Measurements from ENCODE around the gene SUN3.

The SUN3 gene

DNA sequence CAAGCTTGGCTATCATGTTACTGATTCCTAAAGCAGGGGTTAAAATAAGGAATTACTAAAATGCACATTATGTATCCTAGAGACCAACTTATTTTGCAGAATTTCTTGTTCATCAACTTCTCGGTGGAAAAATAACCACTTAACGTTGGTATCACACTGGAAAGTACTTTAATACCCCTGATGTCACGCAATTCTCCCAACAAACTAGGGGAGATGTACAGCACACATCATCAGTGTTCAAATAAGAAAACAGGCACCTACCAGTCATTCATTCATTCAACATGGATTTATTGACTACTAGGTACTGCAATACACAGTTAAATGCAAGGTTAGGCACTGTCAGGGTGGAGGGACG, 50.1 kb downstream of the SUN3 start:
- Histone ChIP-seq H3K9ac (ENCODE audit: low read depth, low read length) (peak overlapping the region; percentile 58; the same call in 1 of the 2 replicates), H3K27ac (ENCODE audit: low read depth, low read length) (peak overlapping the region; percentile 98), H3K36me3 (ENCODE audit: insufficient read depth, low read length) (peaks cover 47% of the 10 kb centered on the region), H3K27me3 (ENCODE audit: insufficient read depth, low read length) (no peaks in the 10 kb centered on the region), H3K4me1 (ENCODE audit: insufficient read depth, low read length) (peaks cover 5% of the 10 kb centered on the region; the same call in 1 of the 2 replicates), H3K4me3 (ENCODE audit: low read length) (peak overlapping the region; percentile 65), H3K9me3 (ENCODE audit: insufficient read depth, low read depth, low read length) (no peaks in the 10 kb centered on the region)
- 27% methylated on average over 4 of the region's 4 CpGs for WGBS

DNA sequence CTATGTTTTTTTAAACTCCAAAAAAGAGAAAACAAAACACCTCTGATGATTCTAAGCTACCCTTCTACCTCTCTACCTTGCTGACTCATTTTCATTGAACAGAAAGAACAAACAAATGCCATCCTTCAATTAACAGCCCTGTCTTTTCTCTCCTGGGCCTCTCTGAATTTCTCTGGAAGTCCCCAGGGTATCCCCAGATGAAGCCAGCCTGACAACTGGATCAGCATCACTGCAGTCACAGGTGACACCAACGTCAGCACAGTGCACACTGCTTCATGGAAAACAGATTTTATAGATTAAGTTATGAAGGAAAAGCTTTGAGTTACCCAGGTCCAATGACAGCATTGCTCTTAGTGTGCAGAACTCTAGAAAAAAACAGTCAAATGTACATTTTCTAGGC, 55.2 kb downstream of the SUN3 start:
- H3K4me3 ChIP-seq (ENCODE audit: low read length): no peak overlapping the region
- peaks cover 9% of the 10 kb centered on the region; the same call in 1 of the 2 replicates for H3K4me1 ChIP-seq (ENCODE audit: insufficient read depth, low read length)
- 90% methylated on average over 1 of the region's 1 CpG for WGBS
- no peak overlapping the region for H3K9ac ChIP-seq (ENCODE audit: low read depth, low read length)
- peaks cover 83% of the 10 kb centered on the region for H3K36me3 ChIP-seq (ENCODE audit: insufficient read depth, low read length)
- no peaks in the 10 kb centered on the region for H3K27me3 ChIP-seq (ENCODE audit: insufficient read depth, low read length)
- no peaks in the 10 kb centered on the region for H3K9me3 ChIP-seq (ENCODE audit: insufficient read depth, low read depth, low read length)
- no peak overlapping the region for H3K27ac ChIP-seq (ENCODE audit: low read depth, low read length)

DNA sequence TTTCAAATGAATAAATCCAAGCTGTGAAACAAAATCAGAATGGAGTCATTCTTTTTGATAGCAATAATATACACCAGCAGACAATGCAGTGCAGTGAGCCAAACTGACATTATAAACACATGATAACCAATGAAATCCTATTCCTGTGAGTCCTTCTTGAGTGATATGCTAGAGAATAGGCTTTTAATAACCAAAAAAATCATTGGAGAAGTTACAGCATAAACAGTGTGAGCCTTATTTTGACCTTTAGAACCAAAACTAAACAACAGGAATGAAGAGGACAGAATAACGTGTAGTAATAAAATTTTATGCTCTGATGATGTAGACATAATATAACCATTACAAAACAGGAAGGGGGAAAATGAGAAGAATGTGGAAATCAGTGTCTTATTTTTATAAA, 58.1 kb downstream of the SUN3 start:
- Histone ChIP-seq H3K27ac (ENCODE audit: low read depth, low read length) (no peak overlapping the region), H3K27me3 (ENCODE audit: insufficient read depth, low read length) (no peaks in the 10 kb centered on the region), H3K9ac (ENCODE audit: low read depth, low read length) (no peak overlapping the region), H3K4me3 (ENCODE audit: low read length) (no peak overlapping the region), H3K9me3 (ENCODE audit: insufficient read depth, low read depth, low read length) (no peaks in the 10 kb centered on the region), H3K4me1 (ENCODE audit: insufficient read depth, low read length) (peaks cover 4% of the 10 kb centered on the region; the same call in 1 of the 2 replicates), H3K36me3 (ENCODE audit: insufficient read depth, low read length) (peaks cover 85% of the 10 kb centered on the region)
- no CpG with 5 or more reads among the region's 1 CpG for WGBS

GRCh38 chr7:47968847-47969774, 59.8 kb downstream of the SUN3 start:
- WGBS: 66% methylated on average over 5 of the region's 5 CpGs
- Histone ChIP-seq H3K9ac (ENCODE audit: low read depth, low read length) (no peak overlapping the region), H3K27ac (ENCODE audit: low read depth, low read length) (no peak overlapping the region), H3K4me3 (ENCODE audit: low read length) (no peak overlapping the region), H3K27me3 (ENCODE audit: insufficient read depth, low read length) (no peaks in the 10 kb centered on the region), H3K4me1 (ENCODE audit: insufficient read depth, low read length) (peaks cover 4% of the 10 kb centered on the region; the same call in 1 of the 2 replicates), H3K9me3 (ENCODE audit: insufficient read depth, low read depth, low read length) (no peaks in the 10 kb centered on the region), H3K36me3 (ENCODE audit: insufficient read depth, low read length) (peaks cover 86% of the 10 kb centered on the region)

DNA sequence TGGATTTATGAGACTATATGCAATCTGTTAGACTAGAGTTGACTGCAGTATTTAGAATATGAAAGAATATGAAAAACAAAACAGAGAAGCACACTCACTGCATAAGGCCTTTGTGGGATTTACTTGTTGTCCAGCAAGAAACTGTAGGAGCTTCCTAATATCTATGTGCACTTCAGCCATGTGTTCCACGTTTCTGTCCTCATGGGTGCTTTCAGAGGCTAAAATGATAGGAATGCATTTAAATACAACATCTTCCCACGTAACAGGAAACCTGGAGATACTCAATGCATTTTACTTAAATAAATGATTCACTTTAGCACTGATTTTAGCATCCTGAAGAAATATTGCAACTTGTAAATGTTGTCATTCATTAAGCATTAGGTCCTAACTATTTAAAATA, 61.2 kb downstream of the SUN3 start:
- H3K9ac ChIP-seq (ENCODE audit: low read depth, low read length): no peak overlapping the region
- 100% methylated on average over 2 of the region's 2 CpGs for WGBS
- H3K4me3 ChIP-seq (ENCODE audit: low read length): no peak overlapping the region
- H3K27me3 ChIP-seq (ENCODE audit: insufficient read depth, low read length): no peaks in the 10 kb centered on the region
- no peak overlapping the region for H3K27ac ChIP-seq (ENCODE audit: low read depth, low read length)
- peaks cover 4% of the 10 kb centered on the region; the same call in 1 of the 2 replicates for H3K4me1 ChIP-seq (ENCODE audit: insufficient read depth, low read length)
- H3K36me3 ChIP-seq (ENCODE audit: insufficient read depth, low read length): peaks cover 86% of the 10 kb centered on the region
- H3K9me3 ChIP-seq (ENCODE audit: insufficient read depth, low read depth, low read length): no peaks in the 10 kb centered on the region

DNA sequence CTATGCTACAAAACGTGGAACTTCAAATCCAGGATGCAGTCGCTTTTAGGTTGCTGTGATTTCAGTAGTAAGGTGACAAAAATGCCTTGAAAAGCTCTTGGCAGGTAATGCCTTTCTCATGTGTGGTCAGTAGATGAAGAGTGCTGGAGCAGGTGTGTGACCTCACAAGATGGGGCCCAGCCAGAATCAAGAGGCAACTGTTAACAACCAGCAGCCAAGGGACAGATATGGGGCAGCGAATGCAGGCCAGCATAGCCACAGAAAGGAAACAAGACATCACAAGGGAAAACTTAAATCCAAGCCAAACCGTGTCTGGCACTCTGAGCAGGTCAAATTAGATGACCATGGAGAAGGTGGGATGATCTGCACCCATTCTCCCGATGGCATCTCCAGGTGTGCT, 61.8 kb downstream of the SUN3 start:
- H3K4me3 ChIP-seq (ENCODE audit: low read length): no peak overlapping the region
- no peaks in the 10 kb centered on the region for H3K27me3 ChIP-seq (ENCODE audit: insufficient read depth, low read length)
- H3K9me3 ChIP-seq (ENCODE audit: insufficient read depth, low read depth, low read length): no peaks in the 10 kb centered on the region
- no peak overlapping the region for H3K27ac ChIP-seq (ENCODE audit: low read depth, low read length)
- H3K4me1 ChIP-seq (ENCODE audit: insufficient read depth, low read length): peaks cover 4% of the 10 kb centered on the region; the same call in 1 of the 2 replicates
- H3K36me3 ChIP-seq (ENCODE audit: insufficient read depth, low read length): peaks cover 86% of the 10 kb centered on the region
- H3K9ac ChIP-seq (ENCODE audit: low read depth, low read length): no peak overlapping the region
- WGBS: 92% methylated on average over 5 of the region's 5 CpGs

DNA sequence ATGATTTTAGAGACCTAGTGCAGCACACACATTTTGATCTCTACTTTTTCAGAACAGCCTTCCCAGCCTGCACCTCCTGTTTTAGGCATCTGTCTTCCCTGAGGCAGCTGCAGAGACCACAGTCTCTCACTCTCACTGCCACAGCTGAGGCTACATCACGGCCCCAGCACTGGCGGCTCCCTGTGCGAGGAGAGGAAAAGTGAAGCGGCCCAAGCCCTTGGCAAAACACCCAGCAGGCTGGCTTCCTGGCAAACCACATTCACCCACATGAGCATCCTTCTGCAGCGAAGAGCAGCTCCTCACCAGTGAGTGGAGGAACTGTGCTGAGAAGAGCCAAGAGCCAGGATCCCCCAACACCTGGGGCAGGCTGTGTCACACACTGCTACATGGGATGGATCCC, 63.5 kb downstream of the SUN3 start:
- H3K4me1 ChIP-seq (ENCODE audit: insufficient read depth, low read length): peaks cover 4% of the 10 kb centered on the region; the same call in 1 of the 2 replicates
- no peak overlapping the region for H3K9ac ChIP-seq (ENCODE audit: low read depth, low read length)

GRCh38 chr7:47962262-47962661, 66.6 kb downstream of the SUN3 start:
- H3K9ac ChIP-seq (ENCODE audit: low read depth, low read length): no peak overlapping the region
- 85% methylated on average over 3 of the region's 3 CpGs for WGBS
- H3K4me1 ChIP-seq (ENCODE audit: insufficient read depth, low read length): no peaks in the 10 kb centered on the region
- H3K9me3 ChIP-seq (ENCODE audit: insufficient read depth, low read depth, low read length): peaks cover 3% of the 10 kb centered on the region; the same call in 1 of the 2 replicates
- H3K36me3 ChIP-seq (ENCODE audit: insufficient read depth, low read length): peaks cover 77% of the 10 kb centered on the region
- no peak overlapping the region for H3K27ac ChIP-seq (ENCODE audit: low read depth, low read length)
- H3K27me3 ChIP-seq (ENCODE audit: insufficient read depth, low read length): no peaks in the 10 kb centered on the region
- H3K4me3 ChIP-seq (ENCODE audit: low read length): no peak overlapping the region

More for the DNA sequence above, 63.5 kb downstream of the SUN3 start:
- Histone ChIP-seq H3K27ac (ENCODE audit: low read depth, low read length) (no peak overlapping the region), H3K27me3 (ENCODE audit: insufficient read depth, low read length) (no peaks in the 10 kb centered on the region), H3K9me3 (ENCODE audit: insufficient read depth, low read depth, low read length) (peaks cover 3% of the 10 kb centered on the region; the same call in 1 of the 2 replicates), H3K4me3 (ENCODE audit: low read length) (no peak overlapping the region), H3K36me3 (ENCODE audit: insufficient read depth, low read length) (peaks cover 86% of the 10 kb centered on the region)
- WGBS: 98% methylated on average over 5 of the region's 5 CpGs

DNA sequence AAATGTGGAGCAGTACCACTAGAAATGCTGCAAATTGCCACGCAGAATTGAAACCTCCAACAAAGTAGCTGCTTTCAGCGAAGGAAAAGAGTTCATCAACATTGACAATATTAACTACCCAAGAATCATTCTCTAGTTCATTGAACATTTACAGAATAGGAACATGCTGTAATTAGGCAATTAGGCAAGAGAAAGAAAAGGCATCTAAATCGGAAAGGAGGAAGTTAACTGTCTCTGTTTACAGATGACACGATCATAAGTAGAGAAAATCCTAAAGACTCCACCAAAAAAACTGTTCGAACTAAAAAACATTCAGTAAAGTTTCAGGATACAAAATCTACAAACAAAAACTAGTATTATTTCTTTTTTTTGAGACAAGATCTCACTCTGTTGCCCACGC, 71.8 kb downstream of the SUN3 start:
- Histone ChIP-seq H3K27ac (ENCODE audit: low read depth, low read length) (no peak overlapping the region), H3K4me3 (ENCODE audit: low read length) (no peak overlapping the region), H3K36me3 (ENCODE audit: insufficient read depth, low read length) (peaks cover 42% of the 10 kb centered on the region), H3K9me3 (ENCODE audit: insufficient read depth, low read depth, low read length) (peaks cover 3% of the 10 kb centered on the region; the same call in 1 of the 2 replicates), H3K4me1 (ENCODE audit: insufficient read depth, low read length) (no peaks in the 10 kb centered on the region), H3K27me3 (ENCODE audit: insufficient read depth, low read length) (no peaks in the 10 kb centered on the region), H3K9ac (ENCODE audit: low read depth, low read length) (no peak overlapping the region)
- WGBS: 76% methylated on average over 6 of the region's 6 CpGs

DNA sequence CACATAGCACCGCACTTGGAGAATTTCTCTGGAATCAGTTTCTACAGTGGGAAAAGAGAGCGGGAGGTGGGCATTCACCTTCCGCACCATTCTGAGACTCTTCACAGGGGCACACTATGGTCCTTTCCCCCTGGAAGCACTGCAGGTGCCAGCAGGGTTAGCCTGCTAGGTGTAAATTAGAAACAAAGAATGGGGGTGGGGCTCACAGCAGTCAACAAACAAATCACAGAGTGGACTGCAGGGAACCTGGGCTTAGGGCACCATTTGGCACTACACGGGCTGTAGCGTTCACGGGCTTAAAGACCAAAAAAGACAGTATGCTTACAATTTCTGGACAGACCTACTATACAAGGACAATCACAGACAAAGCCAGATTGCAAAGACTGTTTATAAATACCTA, 72.7 kb downstream of the SUN3 start:
- Histone ChIP-seq H3K36me3 (ENCODE audit: insufficient read depth, low read length) (peaks cover 33% of the 10 kb centered on the region), H3K4me1 (ENCODE audit: insufficient read depth, low read length) (peaks cover 9% of the 10 kb centered on the region), H3K27me3 (ENCODE audit: insufficient read depth, low read length) (no peaks in the 10 kb centered on the region), H3K9me3 (ENCODE audit: insufficient read depth, low read depth, low read length) (peaks cover 3% of the 10 kb centered on the region; the same call in 1 of the 2 replicates), H3K27ac (ENCODE audit: low read depth, low read length) (no peak overlapping the region), H3K9ac (ENCODE audit: low read depth, low read length) (no peak overlapping the region), H3K4me3 (ENCODE audit: low read length) (no peak overlapping the region)
- 72% methylated on average over 6 of the region's 6 CpGs for WGBS

- no peak overlapping the region for H3K27ac ChIP-seq (ENCODE audit: low read depth, low read length)
- peaks cover 13% of the 10 kb centered on the region for H3K4me1 ChIP-seq (ENCODE audit: insufficient read depth, low read length)
- H3K4me3 ChIP-seq (ENCODE audit: low read length): no peak overlapping the region
- no peaks in the 10 kb centered on the region; the same call in 1 of the 2 replicates for H3K9me3 ChIP-seq (ENCODE audit: insufficient read depth, low read depth, low read length)
- no peak overlapping the region for H3K9ac ChIP-seq (ENCODE audit: low read depth, low read length)
- no peaks in the 10 kb centered on the region for H3K27me3 ChIP-seq (ENCODE audit: insufficient read depth, low read length)
- peaks cover 23% of the 10 kb centered on the region for H3K36me3 ChIP-seq (ENCODE audit: insufficient read depth, low read length)
- 96% methylated on average over 4 of the region's 4 CpGs for WGBS
Observed at GRCh38 chr7:47954231-47954911, 74.5 kb downstream of the SUN3 start.
